Measurements from ENCODE around the gene ADAMTS17.

DNA sequence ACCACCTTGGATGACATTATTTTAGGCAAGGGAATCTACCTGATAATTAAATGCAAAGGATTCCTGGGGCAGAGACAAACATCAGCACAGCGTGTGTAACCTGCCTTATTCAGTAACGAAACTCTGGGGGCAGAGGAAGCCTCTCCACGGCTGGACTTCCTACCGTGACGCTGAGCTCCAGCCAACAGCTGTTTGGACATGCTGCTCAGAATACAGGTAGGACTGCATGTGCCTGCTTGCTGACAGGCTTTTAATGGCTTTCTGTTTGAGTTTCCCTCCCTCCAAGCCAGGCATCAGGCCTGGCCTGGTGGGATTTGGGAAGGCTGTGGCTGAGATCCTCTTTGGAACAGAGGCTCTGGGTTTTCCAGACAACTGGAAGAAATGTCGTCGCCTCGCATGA lies 150.6 kb downstream of the ADAMTS17 start:
- TF ChIP-seq, protein P1, sequence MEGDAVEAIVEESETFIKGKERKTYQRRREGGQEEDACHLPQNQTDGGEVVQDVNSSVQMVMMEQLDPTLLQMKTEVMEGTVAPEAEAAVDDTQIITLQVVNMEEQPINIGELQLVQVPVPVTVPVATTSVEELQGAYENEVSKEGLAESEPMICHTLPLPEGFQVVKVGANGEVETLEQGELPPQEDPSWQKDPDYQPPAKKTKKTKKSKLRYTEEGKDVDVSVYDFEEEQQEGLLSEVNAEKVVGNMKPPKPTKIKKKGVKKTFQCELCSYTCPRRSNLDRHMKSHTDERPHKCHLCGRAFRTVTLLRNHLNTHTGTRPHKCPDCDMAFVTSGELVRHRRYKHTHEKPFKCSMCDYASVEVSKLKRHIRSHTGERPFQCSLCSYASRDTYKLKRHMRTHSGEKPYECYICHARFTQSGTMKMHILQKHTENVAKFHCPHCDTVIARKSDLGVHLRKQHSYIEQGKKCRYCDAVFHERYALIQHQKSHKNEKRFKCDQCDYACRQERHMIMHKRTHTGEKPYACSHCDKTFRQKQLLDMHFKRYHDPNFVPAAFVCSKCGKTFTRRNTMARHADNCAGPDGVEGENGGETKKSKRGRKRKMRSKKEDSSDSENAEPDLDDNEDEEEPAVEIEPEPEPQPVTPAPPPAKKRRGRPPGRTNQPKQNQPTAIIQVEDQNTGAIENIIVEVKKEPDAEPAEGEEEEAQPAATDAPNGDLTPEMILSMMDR (IDR thresholded peaks at IDR 0.05) = no peak
- TF ChIP-seq POLR2A (IDR thresholded peaks at IDR 0.05) = no peak
